HG02588 (cell line): ENCODE results near the gene CAMK1.
"Not testable (repeated sequence)": the region's sequence is repeated elsewhere in the genome, so short reads cannot be mapped to it uniquely, and the experiment has no call there.

Experiments
- ATAC-seq: cut with Tn5 transposase; IDR thresholded peaks from one replicate; pipeline ENCODE4 v1.9.1; 2021; ENCODE audit warnings: mild to moderate bottlenecking, moderate library complexity; ENCODE audit not compliant: unreplicated experiment

The CAMK1 gene

GRCh38 chr3:9776896-9777693, 7.3 kb upstream of the CAMK1 start:
- ATAC-seq = no peak

- not testable (repeated sequence) for ATAC-seq
These were observed 1.3 kb upstream of the CAMK1 start for GRCh38 chr3:9771007-9771406.

GRCh38 chr3:9770276-9770812, 597 bp upstream of the CAMK1 start:
- ATAC-seq = no peak

GRCh38 chr3:9769012-9769411, 735 bp downstream of the CAMK1 start:
- ATAC-seq = no peak

- no peak for ATAC-seq
These were observed 1.5 kb downstream of the CAMK1 start for GRCh38 chr3:9768141-9768775.

GRCh38 chr3:9767418-9767817, 2.3 kb downstream of the CAMK1 start:
- ATAC-seq = no peak

GRCh38 chr3:9765865-9766264, 3.9 kb downstream of the CAMK1 start:
- ATAC-seq = no peak

GRCh38 chr3:9762871-9763270, 6.9 kb downstream of the CAMK1 start:
- no peak for ATAC-seq

- ATAC-seq = no peak
These were observed 7.8 kb downstream of the CAMK1 start for GRCh38 chr3:9761919-9762318.

- ATAC-seq = no peak
These were observed 8.8 kb downstream of the CAMK1 start for GRCh38 chr3:9760779-9761505.

GRCh38 chr3:9757427-9757826, 12.3 kb downstream of the CAMK1 start:
- no peak for ATAC-seq

GRCh38 chr3:9754678-9755077, 15.1 kb downstream of the CAMK1 start:
- ATAC-seq = no peak

- ATAC-seq = no peak
These were observed 19.0 kb downstream of the CAMK1 start for GRCh38 chr3:9750556-9751411.

- ATAC-seq = peak; percentile 89
These were observed 19.8 kb downstream of the CAMK1 start, which contains the start of gene OGG1 for GRCh38 chr3:9749645-9750555. OGG1 (plus strand) TSS chr3:9749952; CDS start chr3:9750287, 335 bp downstream.

GRCh38 chr3:9749296-9749644, 20.5 kb downstream of the CAMK1 start:
- ATAC-seq = no peak

- no peak for ATAC-seq
These were observed 21.7 kb downstream of the CAMK1 start for GRCh38 chr3:9748031-9748430.

GRCh38 chr3:9747267-9747666, 22.5 kb downstream of the CAMK1 start:
- no peak for ATAC-seq

GRCh38 chr3:9746330-9746729, 23.4 kb downstream of the CAMK1 start:
- no peak for ATAC-seq

- ATAC-seq = no peak
These were observed 24.2 kb downstream of the CAMK1 start for GRCh38 chr3:9745521-9745920.

GRCh38 chr3:9744162-9744561, 25.6 kb downstream of the CAMK1 start:
- no peak for ATAC-seq
